ENCODE data around the gene ARAP2.

The ARAP2 gene

GRCh38 chr4:36244257-36245082, at the start of gene ARAP2:
Gene ARAP2 (minus strand): TSS chr4:36244514. CDS start chr4:36229486, 15,028 bp downstream.
- DNase-seq: peak; percentile 79

- no peak for DNase-seq
These were observed 48.4 kb upstream of the ARAP2 start for GRCh38 chr4:36292556-36293188.

- no peak for DNase-seq
These were observed 46.3 kb upstream of the ARAP2 start for GRCh38 chr4:36290641-36291040.

GRCh38 chr4:36288731-36289426, 44.6 kb upstream of the ARAP2 start:
- DNase-seq: no peak

- no peak for DNase-seq
These were observed 42.2 kb upstream of the ARAP2 start for GRCh38 chr4:36286481-36286871.

- no peak for DNase-seq
These were observed 41.6 kb upstream of the ARAP2 start for GRCh38 chr4:36285784-36286480.

GRCh38 chr4:36283912-36284465, 39.7 kb upstream of the ARAP2 start:
- no peak for DNase-seq

GRCh38 chr4:36282503-36283030, 38.3 kb upstream of the ARAP2 start:
- DNase-seq: no peak

- no peak for DNase-seq
These were observed 37.2 kb upstream of the ARAP2 start, which contains the start of gene DTHD1 for GRCh38 chr4:36281384-36282106. Gene DTHD1 (plus strand): TSS chr4:36281616. CDS start chr4:36281759, 143 bp downstream.

GRCh38 chr4:36280555-36280954, 36.2 kb upstream of the ARAP2 start:
- no peak for DNase-seq

- DNase-seq: no peak
These were observed 34.5 kb upstream of the ARAP2 start for GRCh38 chr4:36278789-36279188.

GRCh38 chr4:36277533-36277932, 33.2 kb upstream of the ARAP2 start:
- DNase-seq: no peak

GRCh38 chr4:36274158-36274557, 29.8 kb upstream of the ARAP2 start:
- DNase-seq: no peak

- DNase-seq: no peak
These were observed 29.0 kb upstream of the ARAP2 start for GRCh38 chr4:36273276-36273675.

- no peak for DNase-seq
These were observed 25.3 kb upstream of the ARAP2 start for GRCh38 chr4:36269533-36270173.

GRCh38 chr4:36269101-36269500, 24.8 kb upstream of the ARAP2 start:
- DNase-seq: no peak

GRCh38 chr4:36267486-36268268, 23.4 kb upstream of the ARAP2 start:
- DNase-seq: no peak

GRCh38 chr4:36264207-36264826, 20.0 kb upstream of the ARAP2 start:
- DNase-seq: no peak

- no peak for DNase-seq
These were observed 16.4 kb upstream of the ARAP2 start for GRCh38 chr4:36260731-36261130.

GRCh38 chr4:36256398-36256891, 12.1 kb upstream of the ARAP2 start:
- DNase-seq: no peak

All from activated CD4-positive, CD25-positive, alpha-beta regulatory T cell treated with anti-CD3 and anti-CD28 coated beads, Interleukin-2, amount 50 U/mL, for 72 hours (primary cell).